Right forelimb (tissue), 1 donor: ENCODE data around the gene DSCAML1.

Experiments
- DNase-seq: peaks from one replicate; pipeline ENCODE4 v3.0.0-alpha.2; 2018

DSCAML1 gene

DNA sequence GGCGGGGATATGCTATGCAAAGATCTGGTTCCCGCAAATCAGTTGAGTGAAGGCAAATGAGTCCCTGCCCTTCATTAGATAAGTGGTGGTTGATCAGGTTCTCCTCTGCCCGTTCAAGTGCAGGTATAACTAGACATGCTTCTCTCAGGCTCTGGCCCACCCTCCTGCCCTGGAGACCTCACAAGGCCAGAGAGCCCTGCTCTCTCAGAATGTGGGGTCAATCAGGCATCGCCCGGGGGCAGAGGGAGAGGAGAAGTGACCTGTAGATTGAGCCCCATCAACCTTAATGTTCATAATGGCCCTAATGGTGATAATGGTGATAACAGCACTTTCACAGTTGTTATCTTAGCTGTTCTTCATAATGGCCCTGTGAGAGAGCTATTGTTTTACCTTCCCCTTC is 224.3 kb downstream of the DSCAML1 start:
- no peak for DNase-seq

DNA sequence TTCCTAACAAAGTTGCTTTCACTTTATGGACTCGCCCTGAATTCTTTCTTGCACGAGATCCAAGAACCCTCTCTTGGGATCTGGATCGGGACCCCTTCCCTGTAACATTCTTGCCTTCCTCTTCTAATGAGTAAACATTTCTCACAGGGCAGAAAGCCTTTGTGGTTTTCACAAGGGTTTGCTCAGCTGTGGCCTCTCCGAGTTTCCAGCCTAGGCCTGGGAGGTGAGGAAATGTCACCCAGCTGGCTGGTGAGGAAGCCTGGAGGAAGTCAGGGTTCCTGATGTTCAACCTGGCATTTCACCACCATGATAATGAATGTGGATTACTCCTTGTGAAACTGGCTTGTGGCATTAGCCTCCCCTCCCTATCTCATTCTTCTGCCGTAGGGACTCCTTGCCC is 224.9 kb downstream of the DSCAML1 start:
- no peak for DNase-seq

DNA sequence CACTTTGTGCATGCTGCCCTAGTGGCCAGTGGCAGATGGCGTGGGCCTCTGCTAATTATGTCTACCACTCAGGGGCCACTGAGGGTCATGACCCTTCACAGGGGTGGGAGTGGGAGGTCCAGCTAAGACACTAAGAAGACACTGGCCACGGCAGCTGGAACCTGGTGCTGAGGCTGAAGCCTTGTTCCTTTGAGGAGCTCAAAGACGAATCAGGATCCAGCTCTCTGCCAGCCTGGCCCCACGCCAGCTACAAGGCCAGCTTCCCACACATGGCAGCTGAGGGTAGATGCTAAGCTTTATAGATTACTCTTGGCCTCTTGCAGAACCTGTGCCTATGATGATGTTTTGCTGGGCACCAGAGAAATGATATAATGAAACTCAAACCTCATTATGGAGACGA is 226.3 kb downstream of the DSCAML1 start:
- DNase-seq: no peak

DNA sequence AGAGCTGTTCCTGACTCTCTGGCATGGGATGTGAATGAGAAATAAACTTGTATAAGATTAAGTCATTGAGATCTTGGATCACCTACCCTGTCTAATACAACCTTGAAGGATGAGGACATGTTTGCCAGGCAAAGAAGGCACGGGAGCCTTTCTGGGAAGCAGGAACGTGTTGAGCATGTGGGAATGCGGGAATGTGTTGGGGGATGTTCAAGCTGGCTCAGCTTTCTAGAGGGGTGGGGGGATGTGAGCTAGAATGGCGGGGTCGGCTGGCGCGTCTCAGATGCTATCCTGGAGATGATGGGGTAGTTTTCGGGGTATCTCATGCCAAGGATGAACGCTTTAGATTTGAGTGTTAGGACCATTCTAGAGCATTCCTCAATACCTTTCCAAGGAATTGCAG is 227.1 kb downstream of the DSCAML1 start:
- DNase-seq: no peak

DNA sequence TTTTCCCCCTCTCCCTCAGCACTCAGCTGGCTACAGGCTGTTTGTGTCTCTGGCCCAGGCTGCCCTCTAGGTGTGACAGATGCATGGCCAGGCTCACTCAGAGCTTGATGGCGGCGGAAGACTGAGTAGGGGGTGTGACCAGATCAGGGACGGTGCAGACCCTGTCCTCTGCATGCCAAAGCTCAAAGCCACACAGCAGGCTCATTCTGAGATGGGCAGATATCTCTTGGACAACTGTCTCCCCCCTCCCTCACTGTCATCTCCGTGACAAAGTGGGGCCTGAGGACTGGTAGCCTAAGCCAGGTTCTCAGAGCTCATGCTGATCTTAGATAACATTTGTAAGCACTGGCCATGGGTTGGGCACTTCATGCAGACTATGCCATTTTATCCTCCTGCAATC is 231.3 kb downstream of the DSCAML1 start:
- no peak for DNase-seq

DNA sequence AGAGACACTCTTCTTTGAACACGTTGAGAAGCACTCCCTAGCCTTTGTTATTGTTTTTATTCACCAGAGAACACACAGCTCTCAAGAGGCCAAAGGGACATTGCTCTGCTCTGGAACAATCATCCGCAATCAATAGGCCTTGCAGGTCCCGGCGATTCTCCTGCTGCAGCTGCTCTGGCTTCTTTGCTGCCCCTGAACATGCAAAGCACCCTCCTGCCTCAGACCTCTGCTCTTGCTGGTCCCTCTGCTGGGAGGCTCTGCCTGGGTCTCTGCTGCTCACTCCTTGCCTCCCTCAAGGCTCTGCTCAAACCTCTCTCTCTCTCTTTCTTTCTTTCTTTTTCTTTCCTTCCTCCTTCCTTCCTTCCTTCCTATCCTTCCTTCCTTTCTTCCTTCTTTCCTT is 232.7 kb downstream of the DSCAML1 start:
- DNase-seq: no peak

DNA sequence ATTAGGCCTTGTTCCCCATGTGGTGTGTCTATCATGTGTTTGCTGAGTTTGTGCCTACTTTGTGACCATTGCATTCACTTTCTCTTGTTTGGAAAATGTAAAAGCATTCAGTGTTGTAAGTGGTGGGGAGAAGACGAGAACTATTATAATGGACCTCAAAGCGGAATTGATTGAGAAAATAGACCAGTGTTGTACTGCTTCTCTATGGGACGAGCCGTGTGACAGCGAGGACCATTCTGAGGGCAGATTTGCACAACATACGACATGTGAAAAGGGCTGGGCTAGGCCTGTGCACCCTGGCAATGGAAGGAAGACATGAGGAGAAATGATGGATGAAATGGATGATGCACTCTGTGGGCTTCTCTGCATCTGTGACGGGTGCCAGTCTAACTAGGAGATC is 233.5 kb downstream of the DSCAML1 start:
- DNase-seq: no peak

DNA sequence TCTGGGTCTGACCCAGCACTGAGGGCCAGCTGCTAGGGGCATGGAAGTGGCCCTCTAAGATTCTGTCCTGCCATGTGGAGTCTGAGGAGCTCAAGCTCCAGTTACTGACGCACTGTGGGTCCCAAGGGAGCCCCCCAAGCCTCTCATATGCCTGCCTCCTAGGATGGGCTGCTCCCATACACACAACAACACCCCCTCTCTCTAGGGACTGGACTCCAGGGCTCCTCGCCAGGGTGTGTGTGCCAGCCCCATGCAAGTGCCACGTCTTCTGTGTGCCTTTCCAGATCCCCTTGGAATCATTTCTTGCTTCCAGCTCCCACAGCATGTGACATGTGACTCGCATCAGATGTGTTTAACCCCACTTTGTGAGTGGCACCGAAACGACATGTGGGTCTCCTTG is 234.9 kb downstream of the DSCAML1 start:
- no peak for DNase-seq

DNA sequence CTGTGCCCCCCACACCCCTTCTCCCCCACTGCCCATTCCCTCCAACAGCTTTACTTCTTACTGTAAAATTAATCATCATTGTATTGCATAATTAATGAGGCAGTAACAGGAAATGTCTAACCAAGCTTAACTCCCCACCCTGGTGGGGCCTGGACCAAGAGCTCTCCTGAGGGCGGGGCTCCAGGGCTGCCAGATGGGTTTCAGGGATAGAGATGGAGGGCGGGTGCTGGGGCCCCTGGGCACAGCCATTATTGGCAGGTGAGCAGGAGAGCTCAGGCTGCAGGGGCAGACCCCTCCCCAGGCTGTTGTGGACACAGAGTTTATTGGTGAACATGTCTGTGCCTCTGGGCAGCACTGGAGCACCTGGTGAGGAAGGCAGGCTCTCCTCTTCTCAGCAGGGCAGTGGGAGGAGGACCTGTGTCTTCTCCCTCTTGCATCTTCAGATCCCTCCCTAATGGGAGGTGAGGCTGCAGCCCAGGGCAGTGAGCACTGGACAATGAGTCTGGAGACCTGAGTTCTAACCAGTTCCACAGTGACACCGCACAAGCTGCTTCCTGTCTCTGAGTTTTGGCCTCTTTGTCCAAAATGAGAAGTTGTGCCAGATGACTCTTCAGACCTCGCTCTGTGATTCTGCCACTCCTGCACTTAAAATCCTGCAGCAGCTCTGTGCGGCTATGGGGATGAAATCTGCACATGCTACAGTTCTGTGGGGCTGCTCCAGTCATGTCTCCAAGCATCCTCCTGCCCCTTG is 236.1 kb downstream of the DSCAML1 start:
- DNase-seq: no peak

DNA sequence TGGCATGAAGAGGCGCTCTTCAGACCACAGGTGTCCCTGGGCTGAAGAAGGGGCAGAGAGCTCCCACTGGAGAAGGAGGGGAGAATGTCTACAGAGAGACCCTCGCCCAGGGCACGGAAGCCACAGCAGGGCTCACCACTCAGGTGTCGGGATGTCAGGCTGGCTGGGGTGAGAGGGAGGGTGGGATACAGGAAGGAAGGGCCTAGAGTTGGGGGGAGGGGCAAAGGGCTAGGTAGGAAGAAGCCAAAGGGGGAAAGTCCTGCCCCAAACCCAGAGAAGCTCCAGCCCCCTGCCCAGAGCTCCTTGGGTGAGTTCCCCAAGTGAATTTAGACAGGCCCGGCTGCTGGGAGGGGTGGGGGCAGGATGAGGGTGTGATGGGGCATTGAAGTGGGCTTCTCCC is 237.3 kb downstream of the DSCAML1 start:
- no peak for DNase-seq

DNA sequence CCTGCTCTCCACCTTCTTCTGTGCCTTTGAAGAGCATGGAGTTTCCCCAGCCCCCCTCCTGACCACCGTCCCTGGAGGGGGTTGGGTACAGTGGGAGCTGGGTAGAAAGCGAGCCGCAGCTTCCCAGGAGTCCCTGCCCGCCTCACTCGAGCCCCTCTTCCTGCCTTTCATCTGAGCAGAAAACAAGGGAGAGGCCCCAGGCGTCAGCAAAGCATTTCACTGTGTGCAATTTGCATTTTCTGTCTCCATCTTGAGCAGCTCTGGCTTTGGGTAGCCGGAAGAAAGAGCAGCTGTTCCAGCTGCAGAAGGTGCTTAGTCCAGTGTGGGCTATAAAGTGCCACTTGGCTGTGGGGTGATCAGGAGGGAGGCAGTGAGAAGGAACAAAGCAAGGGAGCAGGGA is 239.7 kb downstream of the DSCAML1 start:
- DNase-seq: no peak

DNA sequence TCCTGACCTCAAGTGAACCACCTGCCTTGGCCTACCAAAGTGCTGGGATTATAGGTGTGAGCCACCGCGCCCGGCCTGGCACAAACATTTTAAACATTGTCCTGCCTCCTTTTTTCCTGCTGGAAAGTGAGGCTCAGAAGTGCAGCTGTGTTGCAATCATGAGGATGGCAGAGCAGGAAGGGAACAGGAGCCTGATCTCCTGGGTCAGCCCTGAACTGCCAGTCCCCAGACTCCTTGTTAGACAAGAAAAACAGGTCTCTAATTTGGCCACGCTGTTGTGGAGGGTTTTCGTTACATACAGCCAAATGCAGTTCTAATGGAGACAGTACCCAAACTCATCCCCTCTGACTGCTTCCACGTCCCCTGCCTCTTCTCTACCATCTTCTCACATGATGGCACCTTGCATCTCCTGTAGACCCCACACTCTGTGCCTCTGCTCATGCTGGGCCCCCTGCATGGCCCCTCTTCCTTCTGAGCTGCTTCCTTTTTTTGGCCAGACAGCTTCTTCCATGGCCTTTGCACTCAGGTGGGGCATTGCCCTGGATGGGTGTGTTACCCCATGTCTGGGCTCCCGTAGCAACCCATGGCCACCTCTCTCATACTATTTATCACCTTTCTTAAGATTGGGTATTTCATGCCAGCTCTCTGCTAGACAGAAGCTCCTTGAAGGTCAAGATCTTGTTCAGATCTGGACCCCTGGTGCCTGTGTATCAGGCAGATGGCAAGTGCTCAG is 242.2 kb downstream of the DSCAML1 start:
- DNase-seq: no peak

DNA sequence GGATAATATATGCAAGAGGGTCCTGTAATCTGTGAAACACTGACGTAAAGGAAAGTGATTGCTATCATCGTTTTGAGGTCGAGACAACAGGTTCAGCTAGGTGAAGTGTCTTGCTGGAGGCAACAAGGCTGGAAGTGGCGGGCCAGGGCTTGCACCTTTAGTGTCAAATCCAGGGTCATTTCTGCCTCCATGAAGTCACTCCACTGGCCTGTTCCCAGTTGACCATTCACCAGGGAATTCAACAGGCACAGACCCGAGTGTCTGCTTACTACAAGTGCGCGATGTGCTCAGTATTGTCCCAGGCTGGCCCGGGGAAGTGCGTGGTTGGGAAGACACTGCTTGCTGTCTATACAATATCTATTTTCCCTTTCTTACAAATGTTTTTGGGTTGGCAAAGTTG is 244.4 kb downstream of the DSCAML1 start:
- DNase-seq: no peak

DNA sequence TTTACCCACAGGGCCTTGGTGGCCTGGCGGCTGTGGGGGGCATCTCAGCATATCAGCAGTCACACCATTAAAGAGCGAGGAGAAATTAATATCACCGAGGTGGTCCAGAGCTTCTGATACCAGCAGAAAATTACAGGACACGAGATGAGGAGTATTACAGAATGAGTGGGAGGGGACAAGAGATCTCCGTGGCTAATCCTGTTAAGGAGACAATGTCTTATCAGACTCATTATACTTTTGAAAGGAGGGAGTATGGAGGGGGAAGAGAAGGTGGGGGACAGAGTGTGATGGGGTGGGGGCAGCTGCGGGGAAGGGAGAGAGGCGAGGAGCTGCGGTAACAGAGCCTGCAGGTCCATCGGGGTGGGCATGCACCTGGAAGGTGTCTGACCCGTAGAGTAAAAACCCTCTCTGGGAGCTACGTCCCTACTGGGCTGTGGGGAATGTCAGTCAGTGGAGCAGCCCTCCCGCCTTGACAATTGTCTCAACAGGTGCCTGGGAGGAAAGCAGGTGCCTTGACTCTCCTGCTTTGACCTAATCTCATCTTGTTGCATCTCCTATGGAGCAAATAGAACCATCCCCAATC is 245.2 kb downstream of the DSCAML1 start:
- DNase-seq: no peak

DNA sequence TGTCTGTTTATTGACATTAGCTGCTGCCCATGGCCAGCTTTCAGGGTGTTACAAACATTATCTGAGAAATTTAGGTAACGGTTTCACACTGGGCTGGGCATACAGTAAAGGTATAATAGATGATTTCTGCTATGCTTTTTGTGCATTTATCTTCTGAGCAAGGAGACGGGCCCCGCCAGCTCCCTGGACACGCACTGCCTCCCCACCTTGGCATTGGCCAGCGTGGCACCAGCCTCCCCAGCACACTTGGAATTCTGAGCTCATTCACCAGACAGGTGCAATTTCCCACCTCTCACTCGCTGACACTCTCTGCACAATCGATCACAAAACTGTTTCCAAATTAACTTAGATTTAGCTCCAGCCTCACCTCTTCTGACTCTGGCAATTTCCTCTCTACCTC is 246.6 kb downstream of the DSCAML1 start:
- DNase-seq: no peak

DNA sequence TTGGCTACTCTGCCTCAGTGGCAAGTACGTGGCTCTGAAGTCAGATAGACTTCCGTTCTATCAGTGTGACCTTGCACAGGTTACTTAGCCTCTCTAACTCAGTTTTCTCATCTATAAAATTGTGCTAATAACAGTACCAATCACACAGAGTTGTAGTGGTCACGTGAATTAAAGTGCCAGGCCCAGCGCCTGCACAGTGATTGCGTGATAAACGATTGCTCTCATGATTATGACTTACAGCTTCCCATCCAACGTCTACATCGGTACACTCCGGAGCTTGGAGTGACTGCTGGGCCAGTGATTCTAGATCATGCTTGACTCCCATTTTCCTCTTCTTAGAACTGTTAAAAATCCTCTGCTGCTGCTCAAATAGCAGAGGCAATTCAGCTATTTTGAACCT is 247.6 kb downstream of the DSCAML1 start:
- no peak for DNase-seq

DNA sequence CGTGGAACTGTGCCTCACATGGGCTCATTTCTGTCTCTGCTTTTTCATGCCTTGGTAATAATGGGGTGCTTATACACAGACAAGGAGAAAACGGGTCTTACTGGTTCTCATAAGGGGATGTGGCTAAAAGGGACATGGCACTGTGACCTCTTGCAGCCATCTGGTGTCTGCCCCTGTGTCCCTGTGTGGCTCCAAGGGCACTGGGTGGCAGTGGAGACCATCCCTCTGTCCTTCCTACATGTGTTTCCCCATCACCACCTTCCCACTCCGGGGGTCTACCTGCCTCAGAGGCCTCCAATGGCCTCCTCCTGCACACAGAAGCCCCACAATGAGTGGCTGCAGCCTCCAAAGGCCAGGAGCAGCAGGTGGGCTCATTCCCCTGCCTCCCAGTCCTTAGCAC is 248.1 kb downstream of the DSCAML1 start:
- no peak for DNase-seq

DNA sequence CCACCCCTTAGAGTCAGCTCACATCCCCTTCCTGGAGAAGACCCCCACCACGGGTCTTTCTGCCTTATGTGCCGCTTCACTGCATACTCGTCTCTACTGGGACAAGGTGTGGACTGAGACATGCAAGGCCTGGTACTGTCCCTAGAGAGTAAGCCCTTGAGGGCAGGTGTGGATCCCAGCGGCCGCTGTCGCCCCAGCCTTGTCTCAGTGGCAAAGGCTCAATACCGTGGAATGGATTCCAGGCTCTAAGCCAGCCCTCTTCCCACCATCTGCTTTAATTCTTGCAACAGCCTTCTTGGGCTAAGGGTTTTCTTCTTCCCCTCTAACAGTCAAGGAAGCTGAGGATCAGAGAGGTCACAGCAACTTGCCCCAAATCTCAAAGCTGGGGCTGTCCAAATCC is 249.1 kb downstream of the DSCAML1 start:
- DNase-seq: no peak

DNA sequence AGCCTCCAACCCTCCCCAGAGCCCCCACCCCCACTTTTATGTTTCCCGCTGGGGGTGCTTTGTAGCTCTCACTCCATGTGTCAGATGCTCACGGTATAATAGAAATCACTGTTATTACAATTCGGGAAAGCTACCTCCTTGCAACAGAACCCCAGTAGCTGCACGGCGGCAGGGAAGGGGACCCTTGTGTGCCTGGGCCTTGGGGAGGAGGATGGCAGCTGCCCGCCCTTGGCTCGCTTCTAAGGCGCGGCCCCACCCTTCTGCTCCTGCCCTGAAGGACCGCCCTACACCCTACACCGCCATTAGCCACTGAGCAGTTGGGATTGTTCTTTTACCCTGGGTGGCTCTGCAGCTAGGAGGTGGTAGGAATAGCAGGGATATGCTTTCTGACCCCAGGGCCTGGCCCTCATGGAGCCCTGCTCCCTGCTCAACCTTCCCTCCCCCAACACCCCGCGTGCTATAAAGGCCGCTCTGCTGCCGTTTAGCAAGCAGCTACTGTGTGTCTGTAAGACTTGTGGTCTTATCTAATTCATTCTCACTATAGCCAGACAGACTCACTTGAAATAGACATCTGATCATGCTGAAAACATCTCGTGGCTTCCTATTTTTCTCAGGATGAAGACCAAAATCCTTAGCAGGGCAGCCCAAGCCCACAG is 249.7 kb downstream of the DSCAML1 start:
- no peak for DNase-seq

DNA sequence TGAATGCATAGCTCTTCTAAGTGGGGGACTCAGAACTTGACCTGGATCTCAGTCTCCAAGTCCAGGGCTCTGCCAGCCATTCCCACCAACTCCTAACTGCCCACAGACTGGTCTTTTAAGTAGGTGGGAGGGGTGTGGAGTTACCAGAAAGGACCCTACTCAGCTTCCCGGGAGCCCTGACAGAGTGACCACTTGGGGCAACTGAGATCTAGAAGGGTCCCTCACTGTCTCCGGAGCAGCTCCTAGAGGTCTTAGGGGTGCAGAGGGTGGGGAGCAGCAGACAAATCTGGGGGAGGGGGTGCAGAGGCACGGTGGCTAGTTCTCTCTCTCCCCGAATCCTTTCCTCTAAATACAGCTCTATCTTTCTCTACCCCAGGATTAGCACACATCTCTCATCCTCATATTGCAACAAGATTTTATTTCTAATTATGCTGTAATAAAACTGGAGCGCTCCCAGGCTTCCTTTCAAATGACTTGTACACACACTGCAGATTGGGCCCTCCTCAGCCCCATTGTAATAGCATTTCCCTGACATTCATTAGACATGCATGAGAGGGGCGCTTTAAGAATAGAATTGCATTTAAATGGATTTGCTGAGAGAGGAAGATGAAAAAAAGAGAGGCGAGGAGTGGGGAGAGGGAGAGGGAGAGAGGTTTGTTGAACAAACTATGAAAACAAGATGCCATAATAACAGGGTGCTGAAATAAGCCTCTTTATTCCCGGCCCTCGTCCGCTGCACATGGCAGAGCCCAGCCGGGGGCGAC is 250.4 kb downstream of the DSCAML1 start:
- no peak for DNase-seq

DNA sequence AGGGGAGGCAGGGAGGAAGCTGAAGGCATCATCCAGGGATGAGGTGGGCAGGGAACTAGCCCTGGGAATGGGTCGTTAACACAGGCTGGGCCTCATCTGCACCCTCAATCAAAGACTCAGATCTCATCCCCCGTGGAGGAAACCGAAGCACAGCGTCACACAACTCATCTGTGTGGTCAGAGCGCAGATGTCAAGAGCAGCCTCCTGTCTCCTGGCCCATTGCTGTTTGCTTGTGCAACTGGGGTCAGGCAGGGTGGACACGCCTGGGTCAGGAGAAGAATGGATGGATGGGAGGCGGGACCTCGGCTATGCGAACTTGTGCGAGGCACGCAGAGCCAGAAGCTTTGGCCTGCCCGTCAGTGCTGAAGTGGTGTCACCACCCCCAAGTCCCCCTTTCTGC is 251.3 kb downstream of the DSCAML1 start:
- DNase-seq: no peak

DNA sequence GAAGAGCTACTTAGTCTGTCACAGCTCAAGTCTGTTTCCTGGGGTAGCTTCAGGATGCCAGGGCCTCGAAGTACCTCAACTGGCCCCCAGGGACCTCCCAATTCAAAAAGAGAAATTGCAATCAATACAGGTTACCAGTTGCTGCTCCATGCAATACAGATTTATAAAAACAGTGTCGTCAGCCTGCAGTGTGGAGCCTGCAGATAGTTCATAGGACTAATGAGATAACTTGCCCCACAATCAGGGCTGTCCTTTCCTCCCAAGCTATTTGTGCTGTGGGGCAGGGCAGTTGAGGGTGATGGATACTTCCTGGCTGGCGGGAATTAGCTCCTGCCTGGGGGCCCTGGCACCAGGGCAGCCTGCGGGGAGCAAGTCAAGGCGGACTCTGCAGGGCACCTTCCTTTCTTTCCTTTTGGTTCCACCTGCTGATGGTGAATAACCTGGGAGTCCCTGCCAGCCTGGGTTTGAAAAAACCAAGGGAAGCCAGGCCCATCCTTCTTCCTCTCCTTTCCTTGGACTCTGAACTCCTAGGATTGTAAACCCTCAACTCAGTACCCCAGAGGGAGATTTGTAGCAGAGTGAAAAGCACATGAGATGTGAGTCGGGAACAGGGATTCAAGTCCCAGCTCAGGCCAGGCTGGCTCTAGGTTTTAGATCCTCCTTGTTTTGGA is 252.8 kb downstream of the DSCAML1 start:
- no peak for DNase-seq

DNA sequence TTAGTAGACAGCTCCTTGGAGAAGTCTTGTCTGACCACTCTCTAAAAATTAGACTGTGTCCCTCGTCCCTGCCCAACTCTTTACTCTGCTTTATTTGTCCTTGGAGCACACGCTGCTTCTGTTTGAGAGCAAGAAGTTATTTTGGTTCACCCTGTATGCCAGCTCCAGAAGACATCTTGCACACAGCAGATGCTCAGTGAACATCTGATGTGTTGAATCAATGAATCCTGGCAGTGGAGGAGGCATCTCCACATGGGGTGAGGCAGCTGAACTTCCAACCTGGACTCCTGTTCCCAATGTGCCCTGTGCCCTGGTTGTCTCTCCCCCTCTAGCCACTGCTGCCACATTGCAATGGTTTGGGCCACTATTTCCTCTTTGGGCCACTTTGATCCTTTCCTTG is 255.8 kb downstream of the DSCAML1 start:
- DNase-seq: no peak
